ENCODE results near the gene AQP12B. TPM values are rescaled to one million over a fixed set of nuclear protein-coding genes. Genes with fewer than 3 reads are reported as not detected.
"Not testable (repeated sequence)": the region's sequence is repeated elsewhere in the genome, so short reads cannot be mapped to it uniquely, and the experiment has no call there.

The AQP12B gene
- total RNA-seq, 2 experiments from 2014 or later = not detected

DNA sequence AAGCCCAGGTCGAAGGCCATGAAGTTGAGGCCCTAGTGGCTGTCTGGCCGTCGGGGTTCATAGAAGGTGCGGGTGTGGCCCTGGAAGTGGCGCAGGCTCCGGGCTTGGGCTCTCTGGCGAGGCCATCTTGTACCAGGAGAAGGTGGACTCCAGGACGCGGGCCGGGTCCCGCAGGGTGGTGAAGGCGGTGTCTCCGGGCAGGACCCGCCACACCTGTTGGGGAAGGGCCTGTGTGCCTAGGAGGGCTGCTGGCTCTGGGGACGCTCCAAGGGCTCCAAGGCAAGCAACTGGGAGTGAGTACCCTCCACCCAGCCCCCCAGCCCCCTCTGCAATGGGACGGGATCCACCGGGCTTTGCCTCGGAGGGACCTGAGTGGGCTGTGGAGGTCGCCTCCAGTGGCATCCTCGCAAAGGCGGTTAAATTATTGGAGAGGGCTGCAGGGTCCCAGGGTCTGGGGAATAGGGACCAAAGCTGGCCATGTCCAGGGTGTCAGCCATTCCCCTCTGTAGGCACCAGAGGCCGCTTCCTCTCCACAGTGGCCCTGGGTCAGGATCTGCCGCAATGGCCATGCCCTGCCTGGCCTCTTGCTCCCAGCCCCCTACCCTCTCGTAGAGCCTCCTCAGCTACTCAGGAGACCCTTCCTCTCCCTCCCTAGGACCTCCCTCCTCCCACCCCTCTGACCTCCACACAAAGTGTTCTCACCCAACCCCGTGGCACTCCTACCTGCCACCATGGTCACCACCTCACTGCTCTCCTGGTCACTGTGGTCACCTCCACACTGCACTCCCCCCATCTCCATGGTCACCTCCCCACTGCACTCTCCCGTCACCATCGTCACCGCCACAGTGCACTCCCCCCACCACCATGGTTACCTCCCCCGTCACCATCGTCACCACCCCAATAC, 19.3 kb upstream of the AQP12B start:
- Mint-ChIP-seq H3K27me3 (peaks cover 15% of the 10 kb centered on the region), H3K36me3 (ENCODE audit: low read depth) (no peaks in the 10 kb centered on the region), H3K4me3 (no peak overlapping the region), H3K9me3 (no peaks in the 10 kb centered on the region), H3K4me1 (peaks cover 19% of the 10 kb centered on the region), H3K27ac (no peak overlapping the region)
- ChIA-PET CTCF (no interaction called here), POLR2A (no interaction called here)
- no peak for DNase-seq

DNA sequence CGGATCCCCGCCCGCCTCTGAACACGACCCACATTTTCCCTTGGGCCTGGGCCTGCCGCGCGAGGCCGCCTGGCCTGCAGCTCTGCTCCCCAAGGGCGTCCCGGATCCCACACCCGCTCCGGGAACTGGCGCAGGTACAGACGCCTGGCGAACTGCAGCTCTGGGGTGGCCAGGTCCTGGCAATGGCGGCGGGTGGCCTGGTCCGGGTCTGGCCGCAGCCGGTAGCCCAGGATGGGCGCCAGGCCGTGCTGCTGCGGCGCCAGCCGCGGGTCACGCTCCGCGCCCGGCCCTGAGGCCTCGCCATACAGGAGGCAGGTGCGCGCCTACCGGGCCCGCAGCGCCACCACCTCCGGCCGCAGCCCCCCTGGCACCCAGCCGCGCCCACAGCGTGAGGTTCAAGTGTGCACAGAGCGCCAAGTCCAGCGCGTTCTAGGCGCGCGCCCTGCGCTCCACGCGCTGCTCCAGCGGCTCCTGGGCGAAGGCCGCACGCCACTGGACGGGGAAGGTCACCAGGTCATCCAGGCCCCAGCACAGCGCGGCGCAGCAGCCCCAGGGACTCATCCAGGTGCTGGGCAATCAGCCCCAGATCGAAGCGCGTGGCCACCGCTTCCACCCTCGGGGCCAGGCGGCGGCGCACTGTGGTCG, 18.5 kb upstream of the AQP12B start:
- CTCF ChIA-PET = no interaction called here
- POLR2A ChIA-PET = no interaction called here
- H3K4me3 Mint-ChIP-seq = no peak overlapping the region
- no peak for DNase-seq
- H3K9me3 Mint-ChIP-seq = no peaks in the 10 kb centered on the region
- H3K4me1 Mint-ChIP-seq = peaks cover 19% of the 10 kb centered on the region
- peaks cover 11% of the 10 kb centered on the region for H3K27me3 Mint-ChIP-seq
- no peaks in the 10 kb centered on the region for H3K36me3 Mint-ChIP-seq (ENCODE audit: low read depth)
- H3K27ac Mint-ChIP-seq = no peak overlapping the region

DNA sequence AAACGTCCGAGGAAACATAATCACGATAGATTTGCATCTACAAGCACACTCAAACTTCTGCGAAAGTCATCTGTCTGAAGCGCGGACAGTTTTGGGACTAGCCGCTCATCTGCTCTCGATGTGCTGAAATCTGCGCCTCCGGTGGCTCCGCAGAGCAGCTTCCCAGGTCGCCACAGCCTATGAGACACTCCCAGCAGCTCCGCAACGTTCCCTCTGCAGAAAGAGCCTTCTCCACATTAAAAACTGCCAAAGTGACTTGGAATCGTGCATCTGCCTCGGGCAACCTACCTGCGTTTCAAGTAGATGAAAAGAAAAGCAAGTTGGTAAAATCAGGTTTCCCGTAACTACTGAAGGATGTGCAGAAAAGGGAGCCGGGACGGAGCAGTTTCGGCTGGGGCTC, 17.9 kb upstream of the AQP12B start:
- POLR2A ChIA-PET; H3K4me3 Mint-ChIP-seq; H3K36me3 Mint-ChIP-seq (ENCODE audit: low read depth); H3K27ac Mint-ChIP-seq; H3K9me3 Mint-ChIP-seq; DNase-seq; CTCF ChIA-PET: not testable (repeated sequence)
- peaks cover 17% of the 10 kb centered on the region for H3K4me1 Mint-ChIP-seq
- H3K27me3 Mint-ChIP-seq = peaks cover 10% of the 10 kb centered on the region

DNA sequence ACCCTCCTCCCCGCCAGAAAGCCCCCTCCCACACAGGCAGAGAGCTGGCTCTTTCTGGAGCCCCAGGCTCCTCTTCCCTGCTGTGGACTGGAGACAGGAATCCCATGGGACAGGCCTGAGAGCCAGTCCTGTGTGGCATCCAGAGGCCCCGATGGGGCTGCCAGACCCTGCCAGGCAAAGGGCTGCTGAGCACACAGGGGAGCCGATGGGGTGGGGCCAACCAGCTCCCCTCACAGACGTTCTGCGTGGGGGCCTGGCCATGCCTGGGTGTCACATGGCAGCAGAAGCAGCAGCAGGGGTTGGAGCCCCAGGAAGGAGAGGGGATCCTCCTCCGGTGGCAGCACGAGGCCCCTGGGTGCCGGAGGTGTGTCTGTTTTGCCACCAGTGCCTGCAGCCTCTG, 17.1 kb upstream of the AQP12B start:
- POLR2A ChIA-PET; H3K27me3 Mint-ChIP-seq; H3K27ac Mint-ChIP-seq; H3K4me3 Mint-ChIP-seq; CTCF ChIA-PET; H3K9me3 Mint-ChIP-seq; H3K36me3 Mint-ChIP-seq (ENCODE audit: low read depth); H3K4me1 Mint-ChIP-seq; DNase-seq: not testable (repeated sequence)

DNA sequence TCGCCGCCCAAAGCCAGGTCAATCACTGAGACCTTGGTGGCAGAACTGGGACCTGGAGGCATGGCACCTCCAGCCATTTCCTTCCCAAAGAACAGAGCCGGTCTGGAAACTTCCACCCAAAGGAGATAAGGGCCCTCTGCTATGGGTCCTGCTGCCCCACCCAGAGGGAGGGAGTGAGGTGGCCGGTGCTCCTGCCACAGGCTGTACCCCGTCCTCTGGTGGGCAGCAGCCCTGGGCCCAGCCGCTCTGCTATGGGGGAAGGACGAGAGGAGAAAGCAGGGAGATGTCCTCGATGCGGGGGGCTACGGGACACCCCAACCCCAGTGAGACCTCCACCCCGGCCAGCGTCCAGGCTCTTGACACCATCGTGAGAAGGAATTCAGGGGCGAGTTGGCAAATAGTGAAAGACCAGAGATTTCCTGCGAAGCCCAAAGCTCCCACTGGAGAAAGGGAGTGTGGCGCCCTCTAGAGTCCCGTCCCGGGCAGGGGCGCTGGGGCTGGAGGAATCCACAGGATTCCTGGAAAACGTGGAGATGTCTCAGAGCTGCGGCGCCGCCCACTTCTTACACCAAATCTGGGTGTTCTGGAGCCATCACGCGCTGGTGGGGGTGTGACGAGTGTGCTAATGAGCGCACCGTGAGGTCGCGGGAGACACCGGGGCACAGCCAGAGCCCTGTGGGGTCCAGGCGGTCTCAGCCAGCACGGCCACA, 16.3 kb upstream of the AQP12B start:
- H3K9me3 Mint-ChIP-seq; H3K27ac Mint-ChIP-seq; DNase-seq; POLR2A ChIA-PET; H3K27me3 Mint-ChIP-seq; CTCF ChIA-PET; H3K36me3 Mint-ChIP-seq (ENCODE audit: low read depth); H3K4me1 Mint-ChIP-seq; H3K4me3 Mint-ChIP-seq: not testable (repeated sequence)

DNA sequence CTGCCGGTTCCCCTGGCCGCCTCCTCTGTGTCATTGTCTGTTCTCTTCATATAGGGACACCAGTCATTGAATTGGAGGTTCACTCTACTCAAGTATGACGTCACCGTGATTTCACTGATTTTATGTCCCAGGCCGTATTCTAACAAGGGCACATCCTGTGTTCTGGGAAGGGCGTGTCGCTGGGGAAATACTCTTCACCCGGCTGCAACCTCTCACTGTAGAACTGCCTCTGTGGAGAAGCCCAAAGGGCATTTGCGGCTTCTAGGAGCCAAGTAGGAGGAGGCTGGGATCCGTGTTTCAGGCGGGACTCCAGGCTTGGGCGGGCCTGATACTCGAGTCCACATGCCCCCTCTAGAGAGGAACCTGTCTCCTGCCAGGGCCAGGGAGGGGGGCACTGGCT, 13.8 kb upstream of the AQP12B start:
- H3K27ac Mint-ChIP-seq; H3K4me3 Mint-ChIP-seq; H3K36me3 Mint-ChIP-seq (ENCODE audit: low read depth); DNase-seq; POLR2A ChIA-PET; H3K4me1 Mint-ChIP-seq; H3K9me3 Mint-ChIP-seq; CTCF ChIA-PET; H3K27me3 Mint-ChIP-seq: not testable (repeated sequence)

DNA sequence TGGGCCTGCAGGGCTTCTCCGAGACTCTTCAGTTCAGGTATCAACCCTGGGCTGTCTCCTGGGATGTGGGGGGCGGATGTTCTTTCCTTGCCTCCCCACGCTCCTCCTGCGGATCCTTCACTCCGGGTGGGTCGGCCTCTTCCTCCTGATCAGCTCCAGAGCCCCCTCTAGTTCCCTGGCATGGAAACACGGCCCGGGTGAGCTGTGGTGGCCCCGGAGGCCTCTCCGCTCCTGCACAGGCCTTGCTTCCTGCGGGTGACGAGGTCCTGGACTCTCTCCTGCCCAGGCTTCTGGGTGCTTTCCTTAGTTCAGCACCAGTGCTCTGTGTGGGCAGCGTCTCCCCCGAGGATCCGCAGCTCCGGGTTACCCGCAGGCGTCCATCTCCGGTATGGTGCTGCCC, 12.9 kb upstream of the AQP12B start:
- H3K9me3 Mint-ChIP-seq; H3K27ac Mint-ChIP-seq; H3K4me1 Mint-ChIP-seq; DNase-seq; H3K36me3 Mint-ChIP-seq (ENCODE audit: low read depth); POLR2A ChIA-PET; H3K27me3 Mint-ChIP-seq; H3K4me3 Mint-ChIP-seq; CTCF ChIA-PET: not testable (repeated sequence)

DNA sequence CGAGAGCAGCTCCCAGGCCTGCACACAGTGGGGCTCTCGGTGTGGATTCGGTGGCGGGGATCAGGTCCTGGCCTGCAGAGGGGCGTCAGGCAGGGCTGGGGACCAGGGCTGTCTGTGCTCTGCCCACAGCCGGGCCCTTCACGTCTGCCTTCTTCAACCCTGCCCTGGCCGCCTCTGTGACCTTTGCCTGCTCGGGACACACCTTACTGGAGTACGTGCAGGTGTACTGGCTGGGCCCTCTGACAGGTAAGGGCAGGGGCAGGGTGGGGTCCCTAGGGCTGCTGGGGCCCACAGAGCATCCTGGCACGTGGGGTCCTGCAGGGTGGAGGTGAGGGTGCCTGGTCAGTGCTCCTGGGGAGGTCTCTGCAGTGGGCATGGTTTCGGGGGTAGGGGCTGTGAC, 11.6 kb upstream of the AQP12B start:
- CTCF ChIA-PET; H3K9me3 Mint-ChIP-seq; DNase-seq; H3K36me3 Mint-ChIP-seq (ENCODE audit: low read depth); H3K27me3 Mint-ChIP-seq; H3K27ac Mint-ChIP-seq; POLR2A ChIA-PET; H3K4me1 Mint-ChIP-seq; H3K4me3 Mint-ChIP-seq: not testable (repeated sequence)

DNA sequence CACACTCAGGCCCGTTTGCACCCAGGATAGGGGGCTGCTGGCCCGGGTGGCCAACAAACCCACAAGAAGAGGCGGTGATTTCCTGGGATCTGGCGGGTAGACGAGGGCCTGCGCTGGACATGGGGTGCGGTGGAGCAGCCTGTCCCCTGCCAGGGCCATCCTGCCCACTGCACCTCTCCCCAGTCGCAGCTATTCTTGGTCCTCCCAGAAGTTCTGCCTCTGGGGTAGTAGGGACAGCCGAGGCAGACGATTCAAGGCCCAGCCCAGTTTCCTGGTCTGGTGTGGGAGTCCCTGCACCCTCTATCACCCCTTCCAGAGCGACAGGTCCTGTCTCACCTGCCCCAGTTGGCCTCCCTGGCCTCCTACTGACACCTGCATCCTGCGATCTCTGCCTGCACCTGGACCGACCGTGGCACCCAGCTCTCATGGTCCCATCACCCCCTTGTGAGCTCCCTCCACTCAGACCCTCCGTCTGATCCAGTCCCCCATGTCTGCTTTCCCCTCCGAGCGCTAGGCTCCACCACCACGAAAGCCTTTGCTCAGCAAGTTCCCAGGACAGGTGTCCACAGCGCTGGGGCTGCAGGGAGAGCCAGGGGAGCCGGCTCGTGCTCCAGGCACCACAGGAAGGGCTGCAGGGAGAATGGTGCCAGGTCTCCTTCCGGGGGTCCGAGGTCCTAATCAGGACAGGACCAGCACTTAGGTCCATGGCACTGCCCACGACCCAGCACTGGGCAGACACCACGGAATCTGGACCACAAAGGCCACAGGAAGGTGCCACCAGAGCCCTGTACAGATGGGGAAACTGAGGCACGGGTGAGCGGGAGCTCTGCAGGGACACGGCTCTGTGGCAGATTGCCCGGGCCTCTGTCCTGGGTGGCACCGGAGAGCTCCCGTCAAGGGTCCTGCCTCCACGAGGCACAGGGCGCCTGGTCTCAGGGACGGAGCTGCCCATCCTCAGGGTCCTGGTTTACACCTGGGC, 10.2 kb upstream of the AQP12B start:
- H3K36me3 Mint-ChIP-seq (ENCODE audit: low read depth); H3K4me3 Mint-ChIP-seq; POLR2A ChIA-PET; H3K27me3 Mint-ChIP-seq; H3K4me1 Mint-ChIP-seq; CTCF ChIA-PET; DNase-seq; H3K27ac Mint-ChIP-seq; H3K9me3 Mint-ChIP-seq: not testable (repeated sequence)

DNA sequence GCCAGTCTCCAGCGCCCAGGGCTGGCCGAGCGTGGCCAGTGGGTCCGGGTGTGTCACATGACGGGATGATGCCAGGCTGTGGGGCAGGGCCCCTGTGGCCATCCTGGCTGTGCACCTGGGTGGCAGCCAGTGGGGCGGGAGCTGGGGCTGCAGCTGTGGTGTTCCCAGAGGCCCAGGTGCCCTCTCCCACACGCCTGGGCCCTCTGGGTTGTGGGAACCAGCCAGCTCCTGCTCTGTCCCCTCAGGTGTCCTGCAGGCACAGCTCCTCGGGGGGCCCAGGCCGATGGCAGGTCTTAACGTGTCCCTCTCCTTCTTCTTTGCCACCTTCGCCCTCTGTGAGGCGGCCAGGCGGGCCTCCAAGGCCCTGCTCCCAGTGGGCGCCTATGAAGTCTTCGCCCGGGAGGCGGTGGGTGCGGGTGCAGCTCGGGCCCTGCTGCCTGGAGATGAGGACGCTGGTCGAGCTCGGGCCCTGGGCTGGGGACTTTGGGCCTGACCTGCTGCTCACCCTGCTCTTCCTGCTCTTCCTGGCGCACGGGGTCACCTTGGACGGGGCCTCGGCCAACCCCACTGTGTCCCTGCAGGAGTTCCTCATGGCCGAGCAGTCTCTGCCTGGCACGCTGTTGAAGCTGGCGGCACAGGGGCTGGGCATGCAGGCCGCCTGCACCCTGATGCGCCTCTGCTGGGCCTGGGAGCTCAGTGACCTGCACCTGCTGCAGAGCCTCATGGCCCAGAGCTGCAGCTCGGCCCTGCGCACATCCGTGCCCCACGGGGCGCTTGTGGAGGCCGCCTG, 9.1 kb upstream of the AQP12B start, which contains the start of gene AQP12A:
Gene AQP12A (plus strand): TSS at position 236 of the 790 bp plus-strand sequence. CDS start 48 bp downstream, at position 284.
- POLR2A ChIA-PET; CTCF ChIA-PET; H3K4me1 Mint-ChIP-seq; H3K27me3 Mint-ChIP-seq; H3K36me3 Mint-ChIP-seq (ENCODE audit: low read depth); H3K27ac Mint-ChIP-seq; H3K4me3 Mint-ChIP-seq; H3K9me3 Mint-ChIP-seq: not testable (repeated sequence)
- peak; percentile 4 for DNase-seq

DNA sequence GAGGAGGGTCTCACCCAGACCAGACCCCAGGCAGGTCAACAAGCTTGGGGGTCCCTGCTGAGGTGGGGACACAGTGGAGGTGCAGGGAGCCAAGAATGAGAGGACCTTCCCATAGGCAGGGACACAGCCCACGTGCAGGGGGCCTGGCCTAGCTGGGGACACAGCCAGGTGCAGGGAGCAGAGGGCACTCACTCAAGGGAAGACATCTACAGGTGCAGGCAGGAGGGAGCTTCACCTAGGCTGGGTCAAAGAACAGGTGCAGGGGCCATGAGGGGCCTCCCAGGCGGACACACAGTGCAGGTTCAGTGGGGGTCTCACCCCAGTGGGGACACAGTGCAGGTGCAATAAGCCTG, 8.4 kb upstream of the AQP12B start:
- H3K27ac Mint-ChIP-seq, H3K4me3 Mint-ChIP-seq: not testable (repeated sequence)

DNA sequence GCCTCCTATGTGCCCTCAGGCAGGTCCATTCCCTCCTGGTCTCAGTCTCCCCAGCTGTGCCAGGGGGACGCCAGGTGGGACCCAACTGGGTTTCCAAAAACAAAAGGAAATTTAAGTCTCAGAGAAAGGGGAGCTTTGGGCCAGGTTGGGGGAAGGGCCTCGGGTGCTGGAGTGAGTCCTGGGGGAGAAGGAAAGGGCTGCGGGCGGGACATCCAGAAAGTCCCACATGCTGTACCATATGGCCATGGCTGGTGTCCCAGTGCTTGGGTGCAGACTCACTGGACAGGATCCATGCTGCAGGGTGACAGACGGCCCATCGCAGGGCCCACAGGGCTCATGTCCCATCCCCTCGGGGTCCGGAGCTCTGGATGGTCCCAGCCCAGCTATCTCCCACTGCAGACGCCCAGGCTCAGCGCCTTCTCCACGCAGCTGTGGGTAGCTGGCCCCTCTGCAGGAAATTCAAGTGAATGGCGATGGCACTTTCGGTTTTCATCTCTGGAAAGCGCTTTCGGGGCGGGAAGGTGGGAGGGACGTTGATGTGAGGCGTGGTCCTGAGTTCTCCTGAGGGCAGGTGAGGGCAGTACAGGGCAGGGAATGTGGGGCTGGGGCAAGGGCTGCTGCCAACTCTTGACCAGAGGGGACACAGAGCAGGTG, 7.9 kb upstream of the AQP12B start:
- CTCF ChIA-PET; H3K36me3 Mint-ChIP-seq (ENCODE audit: low read depth); H3K4me3 Mint-ChIP-seq; DNase-seq; H3K27me3 Mint-ChIP-seq; POLR2A ChIA-PET; H3K9me3 Mint-ChIP-seq; H3K4me1 Mint-ChIP-seq; H3K27ac Mint-ChIP-seq: not testable (repeated sequence)

More for the DNA sequence above, 8.4 kb upstream of the AQP12B start:
- H3K9me3 Mint-ChIP-seq; H3K27me3 Mint-ChIP-seq; CTCF ChIA-PET; DNase-seq; POLR2A ChIA-PET; H3K36me3 Mint-ChIP-seq (ENCODE audit: low read depth); H3K4me1 Mint-ChIP-seq: not testable (repeated sequence)
